Choroid plexus epithelial cell (primary cell): ENCODE results near the gene SESN3.

Source experiments
- DNase-seq: peaks from one replicate; pipeline ENCODE4 v3.0.0-alpha.2; 2010; ENCODE audit warnings: low read depth
- H3K4me3 ChIP-seq: 2 replicates; pipeline ENCODE4 v1.5.1; 2011; ENCODE audit warnings: low read depth, mild to moderate bottlenecking, control low read depth, low read length, moderate library complexity
- CTCF ChIP-seq: conservative IDR thresholded peaks from 2 replicates; pipeline ENCODE4 v1.5.1; 2011; ENCODE audit warnings: low read depth, mild to moderate bottlenecking, control low read depth, inconsistent platforms, low read length, moderate library complexity

SESN3 gene

GRCh38 chr11:95247883-95248282 lies 16.9 kb upstream of the SESN3 start:
- DNase-seq, result no peak
- no peak for TF ChIP-seq CTCF
- no peak overlapping the region for H3K4me3 ChIP-seq

DNA sequence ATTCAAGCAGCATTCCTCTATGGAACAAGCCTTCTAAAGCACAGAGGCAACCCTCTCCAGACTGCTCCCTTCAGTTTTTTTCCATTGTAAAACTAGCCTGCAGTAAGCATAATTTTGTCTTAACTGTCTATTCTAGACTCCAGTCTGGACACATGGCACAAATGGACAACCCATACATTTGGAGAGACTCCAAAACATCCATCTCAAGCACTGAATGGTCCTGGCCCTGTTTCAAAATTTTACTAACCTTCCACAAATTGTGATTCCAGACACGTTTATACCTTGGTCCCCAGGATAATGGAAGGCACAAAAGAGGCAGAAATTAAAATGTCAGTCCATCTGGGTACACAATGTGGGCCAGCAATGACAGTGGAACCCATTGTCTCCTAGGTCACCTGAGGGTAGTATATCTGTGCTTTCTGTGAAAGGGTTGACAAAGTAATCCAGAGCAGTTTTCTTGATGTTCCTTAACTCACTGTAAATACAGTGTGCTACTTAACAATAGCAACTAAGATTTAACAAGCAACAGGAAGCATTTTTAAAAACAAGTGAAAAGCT lies 16.2 kb upstream of the SESN3 start:
- DNase-seq, result no peak
- TF ChIP-seq CTCF, result no peak
- no peak overlapping the region for H3K4me3 ChIP-seq

DNA sequence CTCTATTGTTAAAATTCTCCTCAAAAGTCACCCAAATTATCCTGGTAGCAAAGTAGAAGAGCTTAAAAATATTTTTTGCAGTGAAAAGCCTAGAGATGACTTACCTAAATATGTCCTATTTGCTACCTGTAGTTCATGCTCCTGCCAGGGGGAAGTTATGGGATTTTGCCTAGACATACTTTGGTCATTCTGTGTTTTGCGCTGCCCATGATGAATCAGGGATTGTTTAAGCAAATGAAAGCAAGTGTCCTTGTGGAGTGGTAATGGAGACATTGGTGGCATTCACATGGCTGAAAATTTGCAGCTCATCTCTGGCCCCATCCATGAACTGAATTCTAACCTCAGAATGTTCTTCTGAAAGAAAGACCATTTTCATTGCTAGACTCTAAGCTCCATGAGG lies 14.6 kb upstream of the SESN3 start:
- no peak overlapping the region for H3K4me3 ChIP-seq
- DNase-seq, result no peak
- no peak for TF ChIP-seq CTCF

GRCh38 chr11:95245038-95245437 lies 14.0 kb upstream of the SESN3 start:
- H3K4me3 ChIP-seq, result no peak overlapping the region
- peak; percentile 30 for DNase-seq
- no peak for TF ChIP-seq CTCF

DNA sequence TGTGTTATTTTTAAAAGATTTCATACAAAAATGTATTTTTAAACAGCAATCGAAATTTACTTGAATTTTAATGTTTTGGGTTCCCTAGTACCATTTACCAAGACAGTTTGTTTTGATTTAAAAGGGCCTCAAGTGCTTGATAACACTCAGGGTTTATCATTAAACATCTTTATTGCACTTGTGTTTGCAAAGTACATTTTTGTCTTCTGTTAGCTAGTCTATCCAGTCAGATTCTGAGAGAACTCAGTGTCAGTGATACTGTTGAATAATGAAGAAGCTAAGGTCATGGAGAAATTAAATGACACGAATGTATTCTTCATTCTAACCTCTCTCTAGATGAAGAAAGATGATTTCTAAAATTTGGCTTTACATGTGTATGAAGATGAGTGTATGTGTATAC lies 12.7 kb upstream of the SESN3 start:
- no peak for TF ChIP-seq CTCF
- DNase-seq, result no peak
- H3K4me3 ChIP-seq, result no peak overlapping the region

DNA sequence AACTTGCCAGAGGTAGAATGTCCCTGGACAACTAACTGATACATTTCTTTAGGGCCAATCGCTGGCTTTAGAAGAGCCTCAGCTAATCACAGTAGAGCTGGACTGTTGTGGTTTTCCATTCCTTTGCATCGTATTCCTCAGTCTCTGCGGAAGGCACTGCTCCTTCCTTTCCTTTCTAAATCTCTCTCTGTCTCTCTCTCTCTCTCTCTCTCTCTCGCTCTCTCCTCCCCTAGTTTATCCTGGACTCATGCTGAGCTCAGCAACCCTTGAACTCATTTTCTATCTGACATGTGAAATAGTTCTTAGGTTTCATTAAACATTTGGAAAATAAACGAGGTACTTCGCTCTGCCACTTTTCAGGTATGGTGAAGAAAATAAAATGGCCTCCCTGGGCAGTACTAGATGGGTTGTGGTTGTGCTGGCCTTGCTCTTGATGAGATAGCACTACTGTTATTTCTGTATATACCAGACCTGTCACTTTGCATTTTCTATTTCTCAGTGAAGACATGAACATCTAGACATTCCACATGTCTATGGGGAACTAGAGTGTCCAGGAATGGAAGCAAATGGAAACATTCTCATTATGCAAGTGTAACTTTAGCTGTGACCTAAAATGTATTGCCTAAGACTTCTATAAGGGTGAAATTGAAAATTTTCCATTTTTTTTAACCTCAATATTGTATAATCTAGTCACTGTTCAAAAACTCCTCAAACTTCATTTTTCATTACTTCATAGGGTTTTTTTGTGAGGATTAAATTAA lies 12.0 kb upstream of the SESN3 start:
- no peak overlapping the region for H3K4me3 ChIP-seq
- no peak for DNase-seq
- TF ChIP-seq CTCF, result no peak

- H3K4me3 ChIP-seq, result no peak overlapping the region
- no peak for DNase-seq
- TF ChIP-seq CTCF, result no peak
These were observed 11.3 kb upstream of the SESN3 start for GRCh38 chr11:95242091-95242844.
